WTC11 (cell line): ENCODE data around the gene DNTT. TPM values are rescaled to one million over a fixed set of nuclear protein-coding genes. Genes with fewer than 3 reads are reported as not detected.

Experiments
- ATAC-seq: fragments of 200-7000 bp; cut with Tn5 transposase; 2 replicates; pipeline ENCODE4 v1.10.0; 2021; ENCODE audit warnings: mild to moderate bottlenecking, moderate library complexity
- CTCF ChIA-PET: fragments of 300-600 bp; sonication (Branson Sonifier 250); formaldehyde crosslinking; loops from one replicate; lab custom pipeline; 2021; ENCODE audit warnings: antibody characterized with exemption; lab: Charles Lee
- POLR2A ChIA-PET: fragments of 350-600 bp; sonication (Branson Sonifier 250); formaldehyde crosslinking; loops from one replicate; lab custom pipeline; 2021; ENCODE audit warnings: antibody characterized with exemption; lab: Charles Lee
- DNase-seq: peaks from one replicate; pipeline ENCODE4 v3.0.0; 2021; ENCODE audit warnings: low spot score
- H3K27ac Mint-ChIP-seq: 2 replicates; pipeline ENCODE4 v1.8.0; 2021; ENCODE audit warnings: mixed read lengths
- H3K27me3 Mint-ChIP-seq: 2 replicates; pipeline ENCODE4 v1.8.0; 2021; ENCODE audit warnings: low read depth, mild to moderate bottlenecking, moderate library complexity, mixed read lengths
- H3K36me3 Mint-ChIP-seq: 2 replicates; pipeline ENCODE4 v1.8.0; 2021; ENCODE audit warnings: mixed read lengths
- H3K4me1 Mint-ChIP-seq: 2 replicates; pipeline ENCODE4 v1.8.0; 2022; ENCODE audit warnings: mixed read lengths
- H3K4me3 Mint-ChIP-seq: 2 replicates; pipeline ENCODE4 v1.8.0; 2021; ENCODE audit warnings: mild to moderate bottlenecking, moderate library complexity, mixed read lengths
- H3K9me3 Mint-ChIP-seq: 2 replicates; pipeline ENCODE4 v1.8.0; 2021; ENCODE audit warnings: mixed read lengths
- ETV6 ChIP-seq: sonication (generic); formaldehyde crosslinking; IDR thresholded peaks from 2 replicates; pipeline ENCODE4 v1.8.1; 2022; ENCODE audit warnings: mild to moderate bottlenecking, missing genetic modification reagents
- GTF2I ChIP-seq: fragments of 250-450 bp; sonication (Bioruptor Pico); conservative IDR thresholded peaks from 2 replicates; pipeline ENCODE4 v1.4.0; 2021; ENCODE audit warnings: mild to moderate bottlenecking
- NR3C1 ChIP-seq: sonication (generic); formaldehyde crosslinking; conservative IDR thresholded peaks from 2 replicates; pipeline ENCODE4 v1.8.1; 2023; ENCODE audit warnings: low read depth, mild to moderate bottlenecking, missing genetic modification reagents
- SMAD4 ChIP-seq: sonication (generic); formaldehyde crosslinking; IDR thresholded peaks from 2 replicates; pipeline ENCODE4 v1.8.0; 2022; ENCODE audit warnings: mild to moderate bottlenecking, missing genetic modification reagents
- SP1 ChIP-seq: sonication (generic); formaldehyde crosslinking; conservative IDR thresholded peaks from 2 replicates; pipeline ENCODE4 v1.8.1; 2022; ENCODE audit warnings: missing genetic modification reagents
- TCF7 ChIP-seq: sonication (generic); formaldehyde crosslinking; IDR thresholded peaks from 2 replicates; pipeline ENCODE4 v1.8.0; 2022; ENCODE audit warnings: mild to moderate bottlenecking, low read depth, missing genetic modification reagents, moderate library complexity
- ZNF138 ChIP-seq: sonication (generic); formaldehyde crosslinking; conservative IDR thresholded peaks from 2 replicates; pipeline ENCODE4 v1.8.1; 2022; ENCODE audit warnings: mild to moderate bottlenecking, moderate library complexity, missing genetic modification reagents
- ZNF232 ChIP-seq: sonication (generic); formaldehyde crosslinking; IDR thresholded peaks from 2 replicates; pipeline ENCODE4 v1.8.0; 2022; ENCODE audit warnings: mild to moderate bottlenecking, missing genetic modification reagents
- ZNF317 ChIP-seq: sonication (generic); formaldehyde crosslinking; IDR thresholded peaks from 2 replicates; pipeline ENCODE4 v1.8.1; 2023; ENCODE audit warnings: low read depth, mild to moderate bottlenecking, moderate library complexity, missing genetic modification reagents, borderline replicate concordance
- ZNF396 ChIP-seq: fragments of 250-450 bp; sonication (Bioruptor Pico); IDR thresholded peaks from 2 replicates; pipeline ENCODE4 v1.8.0; 2021; ENCODE audit warnings: mild to moderate bottlenecking, moderate library complexity, borderline replicate concordance
- total RNA-seq: library from RNA; stranded (reverse); gene quantifications from 3 replicates; pipeline ENCODE4 v1.2.3, GENCODE V29; 2021
- TF ChIP-seq, protein P1 (sequence below): sonication (generic); formaldehyde crosslinking; IDR thresholded peaks from 2 replicates; pipeline ENCODE4 v1.8.0; 2023; ENCODE audit warnings: missing genetic modification reagents
- TF ChIP-seq, protein P2 (sequence below): sonication (generic); formaldehyde crosslinking; IDR thresholded peaks from 2 replicates; pipeline ENCODE4 v1.8.0; 2022; ENCODE audit warnings: mild to moderate bottlenecking, missing genetic modification reagents
- TF ChIP-seq, protein P3 (sequence below): sonication (generic); formaldehyde crosslinking; IDR thresholded peaks from 2 replicates; pipeline ENCODE4 v1.8.1; 2023; ENCODE audit warnings: mild to moderate bottlenecking, missing genetic modification reagents
- TF ChIP-seq, protein P4 (sequence below): sonication (generic); formaldehyde crosslinking; IDR thresholded peaks from 2 replicates; pipeline ENCODE4 v1.8.1; 2023; ENCODE audit warnings: mild to moderate bottlenecking, missing genetic modification reagents, moderate library complexity
- TF ChIP-seq, protein P5 (sequence below): fragments of 250-450 bp; sonication (Bioruptor Pico); IDR thresholded peaks from 2 replicates; pipeline ENCODE4 v1.9.0; 2021; ENCODE audit warnings: mild to moderate bottlenecking, borderline replicate concordance
- TF ChIP-seq, protein P6 (sequence below): fragments of 200-600 bp; IDR thresholded peaks from 2 replicates; pipeline ENCODE4 v1.8.0; 2022; ENCODE audit warnings: antibody characterized with exemption

DNTT gene
- total RNA-seq, 1 experiment from 2014 or later, result not detected

DNA sequence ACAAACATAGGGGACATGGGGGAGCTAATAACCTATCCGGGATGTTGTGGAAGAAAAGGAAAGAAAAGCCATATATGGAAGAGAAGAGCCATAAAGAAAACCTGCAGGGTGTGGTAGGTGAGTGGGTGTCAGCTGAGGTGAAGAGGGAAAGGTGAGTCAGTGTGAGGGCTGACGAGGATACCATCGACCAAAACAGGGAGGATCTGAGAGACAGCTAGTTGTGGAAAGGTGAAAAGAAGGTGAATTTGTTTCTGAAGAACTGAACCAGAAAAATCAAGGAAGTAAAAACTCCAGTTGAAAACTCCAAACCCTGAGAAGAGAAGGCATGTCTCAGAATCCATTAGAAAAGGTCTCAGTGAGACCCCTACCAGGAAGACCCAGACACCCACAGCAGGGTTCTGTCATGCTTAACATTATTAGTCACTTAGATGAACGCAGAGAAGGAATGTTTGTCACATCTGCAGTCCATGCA is 37.0 kb upstream of the DNTT start:
- ChIA-PET POLR2A (interaction anchor here (0.6 kb wide), 1 partner anchor 801 kb away, joined by 6 read pairs; no protein-coding TSS in a partner anchor), CTCF (no interaction called here)
- DNase-seq (no peak), ATAC-seq (no peak)
- Mint-ChIP-seq H3K27me3 (no peaks in the 10 kb centered on the region; the same call in 1 of the 2 replicates), H3K36me3 (no peaks in the 10 kb centered on the region), H3K9me3 (no peaks in the 10 kb centered on the region), H3K4me1 (peaks cover 9% of the 10 kb centered on the region), H3K27ac (no peak overlapping the region), H3K4me3 (no peak overlapping the region)
- TF ChIP-seq ZNF317 (CRISPR knock-in tag) (no peak), GTF2I (CRISPR knock-in tag) (no peak), NR3C1 (CRISPR knock-in tag) (no peak)
- TF ChIP-seq, protein P1, sequence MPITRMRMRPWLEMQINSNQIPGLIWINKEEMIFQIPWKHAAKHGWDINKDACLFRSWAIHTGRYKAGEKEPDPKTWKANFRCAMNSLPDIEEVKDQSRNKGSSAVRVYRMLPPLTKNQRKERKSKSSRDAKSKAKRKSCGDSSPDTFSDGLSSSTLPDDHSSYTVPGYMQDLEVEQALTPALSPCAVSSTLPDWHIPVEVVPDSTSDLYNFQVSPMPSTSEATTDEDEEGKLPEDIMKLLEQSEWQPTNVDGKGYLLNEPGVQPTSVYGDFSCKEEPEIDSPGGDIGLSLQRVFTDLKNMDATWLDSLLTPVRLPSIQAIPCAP (CRISPR knock-in tag), result no peak

DNA sequence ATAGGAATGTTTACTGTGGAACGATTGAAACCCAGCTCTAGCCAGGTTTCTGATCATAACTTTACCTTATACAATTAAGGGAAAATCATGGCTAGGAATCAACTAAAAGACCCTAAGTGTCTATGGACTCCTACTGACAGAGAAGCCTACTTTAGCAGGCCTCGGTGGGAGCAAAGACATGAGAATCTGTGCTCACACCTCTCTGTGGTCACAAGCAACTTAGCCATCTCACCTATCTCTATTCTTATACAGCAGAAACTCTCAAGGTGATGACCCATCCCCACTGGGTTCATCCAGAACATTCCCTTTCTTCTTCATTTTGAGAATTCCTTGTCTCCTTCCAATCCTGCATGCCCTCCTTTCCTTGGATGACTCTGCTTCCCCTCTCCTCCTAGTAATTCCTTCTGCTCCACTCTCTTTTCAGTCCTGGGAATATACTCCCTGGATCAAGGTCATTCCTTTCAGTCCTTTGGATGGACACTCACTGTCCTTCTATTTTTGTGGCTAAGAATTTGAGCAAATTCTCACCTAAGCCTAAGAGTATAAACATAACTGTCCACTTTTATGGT is 35.8 kb upstream of the DNTT start:
- Mint-ChIP-seq H3K4me1 (peaks cover 6% of the 10 kb centered on the region), H3K9me3 (no peaks in the 10 kb centered on the region), H3K4me3 (no peak overlapping the region), H3K36me3 (no peaks in the 10 kb centered on the region), H3K27me3 (no peaks in the 10 kb centered on the region; the same call in 1 of the 2 replicates), H3K27ac (no peak overlapping the region)
- no peak for ATAC-seq
- CTCF ChIA-PET, result interaction anchor here (1.1 kb wide), 1 partner anchor 39 kb away, joined by 3 read pairs; no protein-coding TSS in a partner anchor
- no peak for DNase-seq
- POLR2A ChIA-PET, result interaction anchor here (0.7 kb wide), 1 partner anchor 527 kb away, joined by 4 read pairs; no protein-coding TSS in a partner anchor
- TF ChIP-seq TCF7, result no peak
- TF ChIP-seq, protein P2, sequence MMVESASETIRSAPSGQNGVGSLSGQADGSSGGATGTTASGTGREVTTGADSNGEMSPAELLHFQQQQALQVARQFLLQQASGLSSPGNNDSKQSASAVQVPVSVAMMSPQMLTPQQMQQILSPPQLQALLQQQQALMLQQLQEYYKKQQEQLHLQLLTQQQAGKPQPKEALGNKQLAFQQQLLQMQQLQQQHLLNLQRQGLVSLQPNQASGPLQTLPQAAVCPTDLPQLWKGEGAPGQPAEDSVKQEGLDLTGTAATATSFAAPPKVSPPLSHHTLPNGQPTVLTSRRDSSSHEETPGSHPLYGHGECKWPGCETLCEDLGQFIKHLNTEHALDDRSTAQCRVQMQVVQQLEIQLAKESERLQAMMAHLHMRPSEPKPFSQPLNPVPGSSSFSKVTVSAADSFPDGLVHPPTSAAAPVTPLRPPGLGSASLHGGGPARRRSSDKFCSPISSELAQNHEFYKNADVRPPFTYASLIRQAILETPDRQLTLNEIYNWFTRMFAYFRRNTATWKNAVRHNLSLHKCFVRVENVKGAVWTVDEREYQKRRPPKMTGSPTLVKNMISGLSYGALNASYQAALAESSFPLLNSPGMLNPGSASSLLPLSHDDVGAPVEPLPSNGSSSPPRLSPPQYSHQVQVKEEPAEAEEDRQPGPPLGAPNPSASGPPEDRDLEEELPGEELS, result no peak
- TF ChIP-seq, protein P3, sequence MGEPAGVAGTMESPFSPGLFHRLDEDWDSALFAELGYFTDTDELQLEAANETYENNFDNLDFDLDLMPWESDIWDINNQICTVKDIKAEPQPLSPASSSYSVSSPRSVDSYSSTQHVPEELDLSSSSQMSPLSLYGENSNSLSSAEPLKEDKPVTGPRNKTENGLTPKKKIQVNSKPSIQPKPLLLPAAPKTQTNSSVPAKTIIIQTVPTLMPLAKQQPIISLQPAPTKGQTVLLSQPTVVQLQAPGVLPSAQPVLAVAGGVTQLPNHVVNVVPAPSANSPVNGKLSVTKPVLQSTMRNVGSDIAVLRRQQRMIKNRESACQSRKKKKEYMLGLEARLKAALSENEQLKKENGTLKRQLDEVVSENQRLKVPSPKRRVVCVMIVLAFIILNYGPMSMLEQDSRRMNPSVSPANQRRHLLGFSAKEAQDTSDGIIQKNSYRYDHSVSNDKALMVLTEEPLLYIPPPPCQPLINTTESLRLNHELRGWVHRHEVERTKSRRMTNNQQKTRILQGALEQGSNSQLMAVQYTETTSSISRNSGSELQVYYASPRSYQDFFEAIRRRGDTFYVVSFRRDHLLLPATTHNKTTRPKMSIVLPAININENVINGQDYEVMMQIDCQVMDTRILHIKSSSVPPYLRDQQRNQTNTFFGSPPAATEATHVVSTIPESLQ, result no peak
- no peak for TF ChIP-seq ETV6 (CRISPR knock-in tag)
- TF ChIP-seq SP1 (CRISPR knock-in tag), result no peak
- TF ChIP-seq, protein P4, sequence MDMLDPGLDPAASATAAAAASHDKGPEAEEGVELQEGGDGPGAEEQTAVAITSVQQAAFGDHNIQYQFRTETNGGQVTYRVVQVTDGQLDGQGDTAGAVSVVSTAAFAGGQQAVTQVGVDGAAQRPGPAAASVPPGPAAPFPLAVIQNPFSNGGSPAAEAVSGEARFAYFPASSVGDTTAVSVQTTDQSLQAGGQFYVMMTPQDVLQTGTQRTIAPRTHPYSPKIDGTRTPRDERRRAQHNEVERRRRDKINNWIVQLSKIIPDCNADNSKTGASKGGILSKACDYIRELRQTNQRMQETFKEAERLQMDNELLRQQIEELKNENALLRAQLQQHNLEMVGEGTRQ (CRISPR knock-in tag), result no peak

DNA sequence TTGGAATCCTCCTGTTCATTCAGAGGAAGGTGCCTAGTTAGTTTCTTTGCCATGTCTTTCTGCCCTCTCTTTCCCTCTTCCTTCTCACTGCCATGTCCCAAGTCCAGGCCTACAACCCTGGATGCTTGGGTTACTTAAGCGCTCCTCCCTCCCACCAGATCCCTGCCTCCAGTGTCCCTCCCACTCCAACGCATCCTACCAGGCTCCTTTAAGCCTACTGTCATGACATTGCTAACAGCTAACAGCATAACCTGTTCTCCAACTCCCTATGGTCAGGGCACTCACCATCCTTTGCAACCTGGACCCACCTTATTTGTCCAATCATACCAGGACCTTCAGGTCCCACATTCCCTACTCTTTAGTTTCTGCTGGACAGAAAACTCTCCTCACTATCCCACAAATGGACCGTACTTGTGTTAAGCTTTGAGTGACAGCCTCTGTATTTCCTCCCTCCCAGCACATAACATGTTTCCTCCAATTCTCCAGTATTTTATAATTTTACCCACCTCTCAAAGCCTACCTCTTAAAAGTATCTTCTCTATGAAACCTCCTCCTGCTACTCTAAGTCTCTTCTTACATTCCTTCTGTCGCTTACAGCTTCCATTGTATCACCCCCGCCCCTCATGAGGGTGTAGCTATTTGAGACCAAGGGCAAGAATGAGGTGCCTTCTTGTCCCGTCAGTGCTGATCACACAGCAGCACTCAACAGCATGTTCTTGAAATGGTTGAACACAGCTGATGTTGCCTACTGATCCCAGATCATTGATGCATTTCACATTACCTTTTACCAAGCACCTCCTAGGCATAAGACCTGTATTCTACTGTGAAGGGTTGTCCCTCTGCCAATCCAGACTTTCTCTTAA is 34.6 kb upstream of the DNTT start:
- H3K9me3 Mint-ChIP-seq, result no peaks in the 10 kb centered on the region
- no peaks in the 10 kb centered on the region for H3K27me3 Mint-ChIP-seq
- ChIA-PET CTCF (interaction anchor here (1.0 kb wide), 1 partner anchor 40 kb away, joined by 5 read pairs; no protein-coding TSS in a partner anchor), POLR2A (interaction anchor here (0.7 kb wide), 1 partner anchor 529 kb away, joined by 4 read pairs; no protein-coding TSS in a partner anchor)
- no peak for ATAC-seq
- H3K4me3 Mint-ChIP-seq, result no peak overlapping the region
- no peak overlapping the region for H3K27ac Mint-ChIP-seq
- H3K36me3 Mint-ChIP-seq, result no peaks in the 10 kb centered on the region
- no peak for DNase-seq
- peaks cover 3% of the 10 kb centered on the region for H3K4me1 Mint-ChIP-seq
- TF ChIP-seq, protein P5, sequence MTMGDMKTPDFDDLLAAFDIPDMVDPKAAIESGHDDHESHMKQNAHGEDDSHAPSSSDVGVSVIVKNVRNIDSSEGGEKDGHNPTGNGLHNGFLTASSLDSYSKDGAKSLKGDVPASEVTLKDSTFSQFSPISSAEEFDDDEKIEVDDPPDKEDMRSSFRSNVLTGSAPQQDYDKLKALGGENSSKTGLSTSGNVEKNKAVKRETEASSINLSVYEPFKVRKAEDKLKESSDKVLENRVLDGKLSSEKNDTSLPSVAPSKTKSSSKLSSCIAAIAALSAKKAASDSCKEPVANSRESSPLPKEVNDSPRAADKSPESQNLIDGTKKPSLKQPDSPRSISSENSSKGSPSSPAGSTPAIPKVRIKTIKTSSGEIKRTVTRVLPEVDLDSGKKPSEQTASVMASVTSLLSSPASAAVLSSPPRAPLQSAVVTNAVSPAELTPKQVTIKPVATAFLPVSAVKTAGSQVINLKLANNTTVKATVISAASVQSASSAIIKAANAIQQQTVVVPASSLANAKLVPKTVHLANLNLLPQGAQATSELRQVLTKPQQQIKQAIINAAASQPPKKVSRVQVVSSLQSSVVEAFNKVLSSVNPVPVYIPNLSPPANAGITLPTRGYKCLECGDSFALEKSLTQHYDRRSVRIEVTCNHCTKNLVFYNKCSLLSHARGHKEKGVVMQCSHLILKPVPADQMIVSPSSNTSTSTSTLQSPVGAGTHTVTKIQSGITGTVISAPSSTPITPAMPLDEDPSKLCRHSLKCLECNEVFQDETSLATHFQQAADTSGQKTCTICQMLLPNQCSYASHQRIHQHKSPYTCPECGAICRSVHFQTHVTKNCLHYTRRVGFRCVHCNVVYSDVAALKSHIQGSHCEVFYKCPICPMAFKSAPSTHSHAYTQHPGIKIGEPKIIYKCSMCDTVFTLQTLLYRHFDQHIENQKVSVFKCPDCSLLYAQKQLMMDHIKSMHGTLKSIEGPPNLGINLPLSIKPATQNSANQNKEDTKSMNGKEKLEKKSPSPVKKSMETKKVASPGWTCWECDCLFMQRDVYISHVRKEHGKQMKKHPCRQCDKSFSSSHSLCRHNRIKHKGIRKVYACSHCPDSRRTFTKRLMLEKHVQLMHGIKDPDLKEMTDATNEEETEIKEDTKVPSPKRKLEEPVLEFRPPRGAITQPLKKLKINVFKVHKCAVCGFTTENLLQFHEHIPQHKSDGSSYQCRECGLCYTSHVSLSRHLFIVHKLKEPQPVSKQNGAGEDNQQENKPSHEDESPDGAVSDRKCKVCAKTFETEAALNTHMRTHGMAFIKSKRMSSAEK, result no peak
- TF ChIP-seq, protein P6, sequence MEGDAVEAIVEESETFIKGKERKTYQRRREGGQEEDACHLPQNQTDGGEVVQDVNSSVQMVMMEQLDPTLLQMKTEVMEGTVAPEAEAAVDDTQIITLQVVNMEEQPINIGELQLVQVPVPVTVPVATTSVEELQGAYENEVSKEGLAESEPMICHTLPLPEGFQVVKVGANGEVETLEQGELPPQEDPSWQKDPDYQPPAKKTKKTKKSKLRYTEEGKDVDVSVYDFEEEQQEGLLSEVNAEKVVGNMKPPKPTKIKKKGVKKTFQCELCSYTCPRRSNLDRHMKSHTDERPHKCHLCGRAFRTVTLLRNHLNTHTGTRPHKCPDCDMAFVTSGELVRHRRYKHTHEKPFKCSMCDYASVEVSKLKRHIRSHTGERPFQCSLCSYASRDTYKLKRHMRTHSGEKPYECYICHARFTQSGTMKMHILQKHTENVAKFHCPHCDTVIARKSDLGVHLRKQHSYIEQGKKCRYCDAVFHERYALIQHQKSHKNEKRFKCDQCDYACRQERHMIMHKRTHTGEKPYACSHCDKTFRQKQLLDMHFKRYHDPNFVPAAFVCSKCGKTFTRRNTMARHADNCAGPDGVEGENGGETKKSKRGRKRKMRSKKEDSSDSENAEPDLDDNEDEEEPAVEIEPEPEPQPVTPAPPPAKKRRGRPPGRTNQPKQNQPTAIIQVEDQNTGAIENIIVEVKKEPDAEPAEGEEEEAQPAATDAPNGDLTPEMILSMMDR, result no peak
- TF ChIP-seq ZNF232 (CRISPR knock-in tag) (no peak), ZNF396 (CRISPR knock-in tag) (no peak), ZNF317 (CRISPR knock-in tag) (no peak), ZNF138 (CRISPR knock-in tag) (no peak), SMAD4 (CRISPR knock-in tag) (no peak)
